Brain microvascular endothelial cell (primary cell): ENCODE results near the gene ZNF607.
A peak's percentile ranks its signal among the peaks of the same experiment; 100 is the strongest.

Experiments used
- DNase-seq: peaks from one replicate; pipeline ENCODE4 v3.0.0-alpha.2; 2020
- H3K27ac ChIP-seq: fragments of 250-450 bp; sonication (Bioruptor Pico); 2 replicates; pipeline ENCODE4 v1.5.1; 2020; ENCODE audit warnings: mild to moderate bottlenecking, moderate library complexity
- H3K27me3 ChIP-seq: fragments of 250-450 bp; sonication (Bioruptor Pico); replicated peaks from 2 replicates; pipeline ENCODE4 v1.5.1; 2020; ENCODE audit warnings: mild to moderate bottlenecking
- H3K36me3 ChIP-seq: fragments of 250-450 bp; sonication (Bioruptor Pico); replicated peaks from 2 replicates; pipeline ENCODE4 v1.5.1; 2020; ENCODE audit warnings: mild to moderate bottlenecking
- H3K4me3 ChIP-seq: 2 replicates; pipeline ENCODE4 v1.5.1; 2011; ENCODE audit warnings: low read depth, mild to moderate bottlenecking, control low read depth, low read length, moderate library complexity
- CTCF ChIP-seq: IDR thresholded peaks from 2 replicates; pipeline ENCODE4 v1.5.1; 2011; ENCODE audit warnings: low read depth, mild to moderate bottlenecking, moderate library complexity, low read length, control low read depth, inconsistent platforms; ENCODE audit errors: missing control alignments
- in situ Hi-C: cut with HindIII; loops from 2 replicates; pipeline ENCODE4 v1.10.0; 2017; ENCODE audit warnings: low sequenced_read_pairs, low pct_ligation_motif_present

ZNF607 gene

GRCh38 chr19:37655301-37655688 lies 64.3 kb downstream of the ZNF607 start, which contains the start of gene ZFP30:
TSS of gene ZFP30 (minus strand) at chr19:37655465. CDS start at chr19:37647822, 7,643 bp downstream.
- Histone ChIP-seq H3K4me3 (peak within 1 kb of the TSS; percentile 85), H3K27ac (peak within 1 kb of the TSS; percentile 56), H3K36me3 (no peaks in the 10 kb centered on the region), H3K27me3 (no peaks in the 10 kb centered on the region)
- in situ Hi-C loops: no loop called here
- peak; percentile 75 for DNase-seq
- no peak for TF ChIP-seq CTCF

- Histone ChIP-seq H3K27me3 (no peaks in the 10 kb centered on the region), H3K4me3 (peak overlapping the region; percentile 85), H3K36me3 (no peaks in the 10 kb centered on the region), H3K27ac (peak overlapping the region; percentile 56)
- peak; percentile 14 for DNase-seq
- no peak for TF ChIP-seq CTCF
- in situ Hi-C loops: no loop called here
Observed at GRCh38 chr19:37654629-37655300, 64.8 kb downstream of the ZNF607 start.

GRCh38 chr19:37654118-37654517 lies 65.4 kb downstream of the ZNF607 start:
- no peak for TF ChIP-seq CTCF
- DNase-seq: no peak
- H3K27ac ChIP-seq: peak overlapping the region; percentile 56

More at GRCh38 chr19:37654118-37654517, 65.4 kb downstream of the ZNF607 start:
- Histone ChIP-seq H3K4me3 (peak overlapping the region; percentile 85), H3K27me3 (no peaks in the 10 kb centered on the region), H3K36me3 (no peaks in the 10 kb centered on the region)
- in situ Hi-C loops: no loop called here
